GM18519 (cell line): Measurements from ENCODE around the gene FKBP4.
"Not testable (repeated sequence)": the region's sequence is repeated elsewhere in the genome, so short reads cannot be mapped to it uniquely, and the experiment has no call there.

Experiments
- ATAC-seq: cut with Tn5 transposase; IDR thresholded peaks from one replicate; pipeline ENCODE4 v1.9.1; 2021; ENCODE audit warnings: mild to moderate bottlenecking, moderate library complexity; ENCODE audit not compliant: unreplicated experiment, low FRiP score

Gene FKBP4

GRCh38 chr12:2794736-2795289 is at the start of gene FKBP4:
Gene FKBP4 (plus strand): TSS chr12:2794970. CDS start chr12:2795140, 170 bp downstream.
- peak; percentile 47 for ATAC-seq

- no peak for ATAC-seq
These were observed 49.1 kb upstream of the FKBP4 start for GRCh38 chr12:2745655-2746054.

GRCh38 chr12:2749580-2749979 is 45.2 kb upstream of the FKBP4 start:
- no peak for ATAC-seq

GRCh38 chr12:2750185-2750584 is 44.6 kb upstream of the FKBP4 start:
- no peak for ATAC-seq

GRCh38 chr12:2751230-2751629 is 43.5 kb upstream of the FKBP4 start:
- ATAC-seq = no peak

GRCh38 chr12:2751686-2752085 is 43.1 kb upstream of the FKBP4 start:
- no peak for ATAC-seq

- no peak for ATAC-seq
These were observed 41.9 kb upstream of the FKBP4 start for GRCh38 chr12:2752676-2753371.

- ATAC-seq = no peak
These were observed 41.2 kb upstream of the FKBP4 start for GRCh38 chr12:2753536-2753935.

- no peak for ATAC-seq
These were observed 40.6 kb upstream of the FKBP4 start for GRCh38 chr12:2754208-2754607.

- no peak for ATAC-seq
These were observed 38.0 kb upstream of the FKBP4 start for GRCh38 chr12:2756756-2757155.

- no peak for ATAC-seq
These were observed 35.0 kb upstream of the FKBP4 start for GRCh38 chr12:2759733-2760132.

- ATAC-seq = no peak
These were observed 30.4 kb upstream of the FKBP4 start for GRCh38 chr12:2764398-2764797.

GRCh38 chr12:2765052-2765451 is 29.7 kb upstream of the FKBP4 start:
- no peak for ATAC-seq

- no peak for ATAC-seq
These were observed 29.2 kb upstream of the FKBP4 start for GRCh38 chr12:2765608-2766007.

GRCh38 chr12:2768224-2768961 is 26.4 kb upstream of the FKBP4 start:
- no peak for ATAC-seq

GRCh38 chr12:2769866-2770533 is 24.8 kb upstream of the FKBP4 start:
- ATAC-seq = no peak

GRCh38 chr12:2770544-2770943 is 24.2 kb upstream of the FKBP4 start:
- ATAC-seq = not testable (repeated sequence)

GRCh38 chr12:2772370-2772769 is 22.4 kb upstream of the FKBP4 start:
- ATAC-seq = no peak

- ATAC-seq = no peak
These were observed 21.4 kb upstream of the FKBP4 start for GRCh38 chr12:2773199-2773875.

GRCh38 chr12:2775431-2775830 is 19.3 kb upstream of the FKBP4 start:
- no peak for ATAC-seq
